GM23338 (cell line): ENCODE measurements around the gene HOXA9. TPM values are rescaled to one million over a fixed set of nuclear protein-coding genes. Genes with fewer than 3 reads are reported as not detected.
A peak's percentile ranks its signal among the peaks of the same experiment; 100 is the strongest.

ENCODE experiments used
- ATAC-seq: fragments of 200-7000 bp; cut with Tn5 transposase; 3 replicates; pipeline ENCODE4 v1.9.1; 2020
- DNase-seq: peaks from one replicate; pipeline ENCODE4 v3.0.0-alpha.2; 2015; ENCODE audit warnings: low spot score
- H2AFZ ChIP-seq: fragments of 200-600 bp; sonication (generic); 2 replicates; pipeline ENCODE4 v1.8.0; 2016; ENCODE audit warnings: antibody characterized with exemption, mild to moderate bottlenecking, moderate library complexity
- H3F3A ChIP-seq: fragments of 200-600 bp; sonication (generic); replicated peaks from 2 replicates; pipeline ENCODE4 v1.8.0; 2017; ENCODE audit warnings: antibody characterized with exemption, mixed run types, low read depth
- H3K27ac ChIP-seq: fragments of 200-600 bp; sonication (generic); 2 replicates; pipeline ENCODE4 v1.6.1; 2016; ENCODE audit warnings: low read depth
- H3K27me3 ChIP-seq: fragments of 200-600 bp; sonication (generic); 2 replicates; pipeline ENCODE4 v1.8.0; 2016; ENCODE audit warnings: mild to moderate bottlenecking, mixed run types, moderate library complexity; ENCODE audit not compliant: insufficient read depth
- H3K36me3 ChIP-seq: fragments of 200-600 bp; sonication (generic); 2 replicates; pipeline ENCODE4 v1.8.0; 2016; ENCODE audit warnings: mild to moderate bottlenecking; ENCODE audit not compliant: insufficient read depth
- H3K4me1 ChIP-seq: fragments of 200-600 bp; sonication (generic); 2 replicates; pipeline ENCODE4 v1.8.0; 2016; ENCODE audit warnings: mild to moderate bottlenecking, moderate library complexity; ENCODE audit not compliant: insufficient read depth
- H3K4me2 ChIP-seq: fragments of 200-600 bp; sonication (generic); 2 replicates; pipeline ENCODE4 v1.7.1; 2017; ENCODE audit warnings: mixed run types
- H3K4me3 ChIP-seq: fragments of 200-600 bp; sonication (generic); 2 replicates; pipeline ENCODE4 v1.6.1; 2016; ENCODE audit warnings: mixed run types
- H3K79me2 ChIP-seq: fragments of 200-600 bp; sonication (generic); replicated peaks from 2 replicates; pipeline ENCODE4 v1.8.0; 2017; ENCODE audit warnings: mild to moderate bottlenecking; ENCODE audit not compliant: insufficient read depth
- H3K9me2 ChIP-seq: fragments of 200-600 bp; sonication (generic); 2 replicates; pipeline ENCODE4 v1.8.0; 2017; ENCODE audit not compliant: insufficient read depth
- H4K20me1 ChIP-seq: fragments of 200-600 bp; sonication (generic); replicated peaks from 2 replicates; pipeline ENCODE4 v1.8.0; 2017; ENCODE audit warnings: mild to moderate bottlenecking; ENCODE audit not compliant: insufficient read depth
- H3K27ac Mint-ChIP-seq: 2 replicates; pipeline ENCODE4 v1.8.0; 2020; ENCODE audit warnings: inconsistent platforms, mild to moderate bottlenecking, moderate library complexity, mixed read lengths
- H3K27me3 Mint-ChIP-seq: 3 replicates; pipeline ENCODE4 v1.8.0; 2022; ENCODE audit warnings: low read depth, mild to moderate bottlenecking, moderate library complexity, mixed read lengths, inconsistent platforms; ENCODE audit not compliant: insufficient read depth, poor library complexity
- H3K36me3 Mint-ChIP-seq: 3 replicates; pipeline ENCODE4 v1.8.0; 2021; ENCODE audit warnings: low read depth, mild to moderate bottlenecking, inconsistent platforms, moderate library complexity, mixed read lengths
- H3K4me1 Mint-ChIP-seq: 3 replicates; pipeline ENCODE4 v1.8.0; 2020; ENCODE audit warnings: mild to moderate bottlenecking, inconsistent platforms, mixed read lengths
- H3K4me3 Mint-ChIP-seq: 3 replicates; pipeline ENCODE4 v1.8.0; 2021; ENCODE audit warnings: moderate library complexity, mild to moderate bottlenecking, inconsistent platforms, mixed read lengths
- H3K9me3 Mint-ChIP-seq: 3 replicates; pipeline ENCODE4 v1.8.0; 2020; ENCODE audit warnings: moderate library complexity, mild to moderate bottlenecking, inconsistent platforms, mixed read lengths
- EZH2 ChIP-seq: fragments of 200-600 bp; sonication (generic); IDR thresholded peaks from one replicate; pipeline ENCODE4 v1.8.0; 2017; ENCODE audit warnings: antibody characterized with exemption, mild to moderate bottlenecking, low read depth; ENCODE audit not compliant: unreplicated experiment
- EZH2phosphoT487 ChIP-seq: fragments of 200-600 bp; sonication (generic); IDR thresholded peaks from one replicate; pipeline ENCODE4 v1.8.1; 2018; ENCODE audit warnings: antibody characterized with exemption; ENCODE audit not compliant: unreplicated experiment
- JUNB ChIP-seq: IDR thresholded peaks from one replicate; pipeline ENCODE4 v1.6.1; 2016; ENCODE audit warnings: antibody characterized with exemption; ENCODE audit not compliant: unreplicated experiment
- POLR2AphosphoS5 ChIP-seq: IDR thresholded peaks from 2 replicates; pipeline ENCODE4 v1.6.1; 2016; ENCODE audit warnings: antibody characterized with exemption, low read depth
- STAT1 ChIP-seq: IDR thresholded peaks from one replicate; pipeline ENCODE4 v1.6.1; 2016; ENCODE audit warnings: antibody characterized with exemption; ENCODE audit not compliant: unreplicated experiment
- ZNF114 ChIP-seq: fragments of 250-450 bp; sonication (Bioruptor Pico); IDR thresholded peaks from 2 replicates; pipeline ENCODE4 v1.5.0; 2020; ENCODE audit warnings: mild to moderate bottlenecking, moderate library complexity
- polyA plus RNA-seq: library from polyadenylated mRNA; unstranded; fragments of >200 nt; fragmentation: Nextera tagmentation; extraction: Ambion mirVana; gene quantifications from 2 replicates; pipeline ENCODE4 v1.2.1, GENCODE V29; 2016
- total RNA-seq: library from RNA; depleted of rRNA; stranded (reverse); fragments of >200 nt; shearing (Covaris generic); gene quantifications from 2 replicates; pipeline ENCODE4 v1.2.3, GENCODE V29; 2014
- TF ChIP-seq, protein P1 (sequence below): fragments of 250-450 bp; sonication (Bioruptor Pico); IDR thresholded peaks from 2 replicates; pipeline ENCODE4 v1.5.0; 2020; ENCODE audit warnings: mild to moderate bottlenecking, moderate library complexity
- TF ChIP-seq, protein P2 (sequence below), 2 experiments: fragments of 200-600 bp in 1 of 2; sonication (generic) in 1 of 2; conservative IDR thresholded peaks; 2 replicates each; pipeline versions ENCODE4 v1.5.1 to v1.6.1; 2016 to 2017; ENCODE audit warnings: antibody characterized with exemption in 2 of 2, low read depth in 2 of 2, mild to moderate bottlenecking in 2 of 2, moderate library complexity in 1 of 2
- TF ChIP-seq, protein P3 (sequence below): IDR thresholded peaks from one replicate; pipeline ENCODE4 v1.6.1; 2018; ENCODE audit warnings: antibody characterized with exemption; ENCODE audit not compliant: unreplicated experiment

HOXA9 gene
- total and polyA plus RNA-seq, 2 experiments from 2014 or later = not detected

DNA sequence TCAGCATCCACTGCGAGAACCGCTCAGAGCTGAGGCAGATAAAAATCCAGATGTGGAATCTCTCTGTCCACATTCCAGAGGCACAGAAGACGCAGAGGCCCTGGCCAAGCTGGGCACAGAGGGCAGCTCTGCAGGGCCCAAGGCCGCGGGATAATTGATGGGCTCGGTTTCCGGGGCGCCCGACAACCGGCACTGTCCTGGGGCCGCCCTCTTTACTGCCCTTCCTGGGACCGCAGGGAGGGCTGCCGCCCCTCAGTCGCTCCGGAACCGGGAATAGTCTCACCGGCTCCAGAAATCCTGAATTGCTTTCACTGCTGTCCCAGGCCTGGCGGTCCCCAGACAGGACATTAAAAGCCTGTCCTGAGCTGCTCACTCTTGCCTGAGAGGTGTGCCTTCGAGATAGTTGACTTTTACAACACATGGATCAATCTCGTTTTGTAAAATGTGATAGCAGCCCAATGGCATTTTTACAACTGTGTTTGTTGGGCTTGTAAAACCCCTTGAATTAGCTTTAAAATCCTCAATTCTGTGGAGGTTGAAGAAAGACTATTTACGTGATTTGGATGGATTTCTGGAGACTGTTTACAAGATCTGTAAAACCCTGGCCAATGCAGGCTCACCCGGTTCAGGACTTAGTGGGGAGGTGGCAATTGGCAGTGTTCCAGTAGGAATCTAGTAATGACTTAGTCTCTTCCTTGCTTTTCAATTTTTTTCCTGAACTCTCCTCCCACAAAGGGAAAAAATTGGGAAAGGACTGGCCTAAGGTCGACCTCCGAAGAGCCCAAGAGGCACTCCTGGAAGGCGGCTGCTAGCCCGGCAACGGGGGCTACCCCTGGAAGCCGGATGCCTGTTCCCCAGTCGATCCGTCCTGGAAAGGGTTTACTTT, 16.3 kb downstream of the HOXA9 start (continued):
- TF ChIP-seq, protein P1, sequence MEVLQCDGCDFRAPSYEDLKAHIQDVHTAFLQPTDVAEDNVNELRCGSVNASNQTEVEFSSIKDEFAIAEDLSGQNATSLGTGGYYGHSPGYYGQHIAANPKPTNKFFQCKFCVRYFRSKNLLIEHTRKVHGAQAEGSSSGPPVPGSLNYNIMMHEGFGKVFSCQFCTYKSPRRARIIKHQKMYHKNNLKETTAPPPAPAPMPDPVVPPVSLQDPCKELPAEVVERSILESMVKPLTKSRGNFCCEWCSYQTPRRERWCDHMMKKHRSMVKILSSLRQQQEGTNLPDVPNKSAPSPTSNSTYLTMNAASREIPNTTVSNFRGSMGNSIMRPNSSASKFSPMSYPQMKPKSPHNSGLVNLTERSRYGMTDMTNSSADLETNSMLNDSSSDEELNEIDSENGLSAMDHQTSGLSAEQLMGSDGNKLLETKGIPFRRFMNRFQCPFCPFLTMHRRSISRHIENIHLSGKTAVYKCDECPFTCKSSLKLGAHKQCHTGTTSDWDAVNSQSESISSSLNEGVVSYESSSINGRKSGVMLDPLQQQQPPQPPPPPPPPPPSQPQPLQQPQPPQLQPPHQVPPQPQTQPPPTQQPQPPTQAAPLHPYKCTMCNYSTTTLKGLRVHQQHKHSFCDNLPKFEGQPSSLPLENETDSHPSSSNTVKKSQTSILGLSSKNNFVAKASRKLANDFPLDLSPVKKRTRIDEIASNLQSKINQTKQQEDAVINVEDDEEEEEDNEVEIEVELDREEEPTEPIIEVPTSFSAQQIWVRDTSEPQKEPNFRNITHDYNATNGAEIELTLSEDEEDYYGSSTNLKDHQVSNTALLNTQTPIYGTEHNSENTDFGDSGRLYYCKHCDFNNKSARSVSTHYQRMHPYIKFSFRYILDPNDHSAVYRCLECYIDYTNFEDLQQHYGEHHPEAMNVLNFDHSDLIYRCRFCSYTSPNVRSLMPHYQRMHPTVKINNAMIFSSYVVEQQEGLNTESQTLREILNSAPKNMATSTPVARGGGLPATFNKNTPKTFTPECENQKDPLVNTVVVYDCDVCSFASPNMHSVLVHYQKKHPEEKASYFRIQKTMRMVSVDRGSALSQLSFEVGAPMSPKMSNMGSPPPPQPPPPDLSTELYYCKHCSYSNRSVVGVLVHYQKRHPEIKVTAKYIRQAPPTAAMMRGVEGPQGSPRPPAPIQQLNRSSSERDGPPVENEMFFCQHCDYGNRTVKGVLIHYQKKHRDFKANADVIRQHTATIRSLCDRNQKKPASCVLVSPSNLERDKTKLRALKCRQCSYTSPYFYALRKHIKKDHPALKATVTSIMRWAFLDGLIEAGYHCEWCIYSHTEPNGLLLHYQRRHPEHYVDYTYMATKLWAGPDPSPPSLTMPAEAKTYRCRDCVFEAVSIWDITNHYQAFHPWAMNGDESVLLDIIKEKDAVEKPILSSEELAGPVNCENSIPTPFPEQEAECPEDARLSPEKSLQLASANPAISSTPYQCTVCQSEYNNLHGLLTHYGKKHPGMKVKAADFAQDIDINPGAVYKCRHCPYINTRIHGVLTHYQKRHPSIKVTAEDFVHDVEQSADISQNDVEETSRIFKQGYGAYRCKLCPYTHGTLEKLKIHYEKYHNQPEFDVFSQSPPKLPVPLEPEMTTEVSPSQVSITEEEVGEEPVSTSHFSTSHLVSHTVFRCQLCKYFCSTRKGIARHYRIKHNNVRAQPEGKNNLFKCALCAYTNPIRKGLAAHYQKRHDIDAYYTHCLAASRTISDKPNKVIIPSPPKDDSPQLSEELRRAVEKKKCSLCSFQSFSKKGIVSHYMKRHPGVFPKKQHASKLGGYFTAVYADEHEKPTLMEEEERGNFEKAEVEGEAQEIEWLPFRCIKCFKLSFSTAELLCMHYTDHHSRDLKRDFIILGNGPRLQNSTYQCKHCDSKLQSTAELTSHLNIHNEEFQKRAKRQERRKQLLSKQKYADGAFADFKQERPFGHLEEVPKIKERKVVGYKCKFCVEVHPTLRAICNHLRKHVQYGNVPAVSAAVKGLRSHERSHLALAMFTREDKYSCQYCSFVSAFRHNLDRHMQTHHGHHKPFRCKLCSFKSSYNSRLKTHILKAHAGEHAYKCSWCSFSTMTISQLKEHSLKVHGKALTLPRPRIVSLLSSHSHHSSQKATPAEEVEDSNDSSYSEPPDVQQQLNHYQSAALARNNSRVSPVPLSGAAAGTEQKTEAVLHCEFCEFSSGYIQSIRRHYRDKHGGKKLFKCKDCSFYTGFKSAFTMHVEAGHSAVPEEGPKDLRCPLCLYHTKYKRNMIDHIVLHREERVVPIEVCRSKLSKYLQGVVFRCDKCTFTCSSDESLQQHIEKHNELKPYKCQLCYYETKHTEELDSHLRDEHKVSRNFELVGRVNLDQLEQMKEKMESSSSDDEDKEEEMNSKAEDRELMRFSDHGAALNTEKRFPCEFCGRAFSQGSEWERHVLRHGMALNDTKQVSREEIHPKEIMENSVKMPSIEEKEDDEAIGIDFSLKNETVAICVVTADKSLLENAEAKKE = no peak
- TF ChIP-seq EZH2phosphoT487 = peak; percentile 60
- no peak for TF ChIP-seq POLR2AphosphoS5

DNA sequence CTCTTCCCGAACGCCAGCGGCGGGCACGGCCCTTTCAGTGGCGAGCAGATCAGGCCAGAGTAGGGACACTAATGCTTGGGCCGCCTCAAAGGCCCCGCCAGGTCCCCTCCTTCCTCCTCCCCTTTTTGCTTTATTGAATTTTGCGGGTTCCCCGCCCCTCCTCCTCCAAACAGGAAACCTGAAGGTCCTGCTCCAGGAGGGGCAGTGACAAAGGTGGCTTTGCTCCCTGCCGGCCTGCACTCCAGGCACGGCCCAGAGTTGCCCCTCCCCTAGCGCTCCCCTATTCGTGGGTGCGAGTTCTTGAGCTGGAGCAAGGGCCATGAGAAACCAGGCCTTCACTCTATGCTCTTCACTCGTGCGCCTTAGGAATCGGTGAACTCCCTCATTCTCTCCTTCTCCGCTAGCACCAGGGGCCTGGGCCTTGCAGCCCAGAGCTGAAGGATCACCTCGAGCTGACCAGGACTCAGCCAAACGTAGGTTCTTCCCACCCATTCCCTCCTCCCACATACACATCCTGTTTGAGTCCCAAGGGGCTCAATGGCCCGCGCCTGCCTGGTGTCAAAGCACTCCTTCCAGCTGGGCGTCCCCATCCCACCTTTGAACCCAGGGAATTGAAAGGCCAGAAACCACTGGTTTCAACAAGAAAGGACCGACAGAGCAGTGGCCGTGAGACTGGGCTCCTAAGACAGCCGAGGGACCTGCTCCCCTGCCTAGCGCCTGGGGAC, 17.1 kb downstream of the HOXA9 start:
- no peak for TF ChIP-seq JUNB
- no peak for TF ChIP-seq STAT1
- TF ChIP-seq EZH2phosphoT487 = peak; percentile 81
- peak; percentile 95 for TF ChIP-seq EZH2
- TF ChIP-seq, protein P2, sequence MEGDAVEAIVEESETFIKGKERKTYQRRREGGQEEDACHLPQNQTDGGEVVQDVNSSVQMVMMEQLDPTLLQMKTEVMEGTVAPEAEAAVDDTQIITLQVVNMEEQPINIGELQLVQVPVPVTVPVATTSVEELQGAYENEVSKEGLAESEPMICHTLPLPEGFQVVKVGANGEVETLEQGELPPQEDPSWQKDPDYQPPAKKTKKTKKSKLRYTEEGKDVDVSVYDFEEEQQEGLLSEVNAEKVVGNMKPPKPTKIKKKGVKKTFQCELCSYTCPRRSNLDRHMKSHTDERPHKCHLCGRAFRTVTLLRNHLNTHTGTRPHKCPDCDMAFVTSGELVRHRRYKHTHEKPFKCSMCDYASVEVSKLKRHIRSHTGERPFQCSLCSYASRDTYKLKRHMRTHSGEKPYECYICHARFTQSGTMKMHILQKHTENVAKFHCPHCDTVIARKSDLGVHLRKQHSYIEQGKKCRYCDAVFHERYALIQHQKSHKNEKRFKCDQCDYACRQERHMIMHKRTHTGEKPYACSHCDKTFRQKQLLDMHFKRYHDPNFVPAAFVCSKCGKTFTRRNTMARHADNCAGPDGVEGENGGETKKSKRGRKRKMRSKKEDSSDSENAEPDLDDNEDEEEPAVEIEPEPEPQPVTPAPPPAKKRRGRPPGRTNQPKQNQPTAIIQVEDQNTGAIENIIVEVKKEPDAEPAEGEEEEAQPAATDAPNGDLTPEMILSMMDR (conservative IDR thresholded peaks at IDR 0.05; ENCODE audit: low read depth in 2 of 2) = no peak
- TF ChIP-seq ZNF114 (CRISPR knock-in tag) = no peak
- TF ChIP-seq, protein P3, sequence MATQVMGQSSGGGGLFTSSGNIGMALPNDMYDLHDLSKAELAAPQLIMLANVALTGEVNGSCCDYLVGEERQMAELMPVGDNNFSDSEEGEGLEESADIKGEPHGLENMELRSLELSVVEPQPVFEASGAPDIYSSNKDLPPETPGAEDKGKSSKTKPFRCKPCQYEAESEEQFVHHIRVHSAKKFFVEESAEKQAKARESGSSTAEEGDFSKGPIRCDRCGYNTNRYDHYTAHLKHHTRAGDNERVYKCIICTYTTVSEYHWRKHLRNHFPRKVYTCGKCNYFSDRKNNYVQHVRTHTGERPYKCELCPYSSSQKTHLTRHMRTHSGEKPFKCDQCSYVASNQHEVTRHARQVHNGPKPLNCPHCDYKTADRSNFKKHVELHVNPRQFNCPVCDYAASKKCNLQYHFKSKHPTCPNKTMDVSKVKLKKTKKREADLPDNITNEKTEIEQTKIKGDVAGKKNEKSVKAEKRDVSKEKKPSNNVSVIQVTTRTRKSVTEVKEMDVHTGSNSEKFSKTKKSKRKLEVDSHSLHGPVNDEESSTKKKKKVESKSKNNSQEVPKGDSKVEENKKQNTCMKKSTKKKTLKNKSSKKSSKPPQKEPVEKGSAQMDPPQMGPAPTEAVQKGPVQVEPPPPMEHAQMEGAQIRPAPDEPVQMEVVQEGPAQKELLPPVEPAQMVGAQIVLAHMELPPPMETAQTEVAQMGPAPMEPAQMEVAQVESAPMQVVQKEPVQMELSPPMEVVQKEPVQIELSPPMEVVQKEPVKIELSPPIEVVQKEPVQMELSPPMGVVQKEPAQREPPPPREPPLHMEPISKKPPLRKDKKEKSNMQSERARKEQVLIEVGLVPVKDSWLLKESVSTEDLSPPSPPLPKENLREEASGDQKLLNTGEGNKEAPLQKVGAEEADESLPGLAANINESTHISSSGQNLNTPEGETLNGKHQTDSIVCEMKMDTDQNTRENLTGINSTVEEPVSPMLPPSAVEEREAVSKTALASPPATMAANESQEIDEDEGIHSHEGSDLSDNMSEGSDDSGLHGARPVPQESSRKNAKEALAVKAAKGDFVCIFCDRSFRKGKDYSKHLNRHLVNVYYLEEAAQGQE = no peak
- Histone ChIP-seq H3K79me2 (no peaks in the 10 kb centered on the region), H4K20me1 (peaks cover 48% of the 10 kb centered on the region), H3K27ac (no peak overlapping the region), H3K9me2 (no peaks in the 10 kb centered on the region), H3F3A (peaks cover 35% of the 10 kb centered on the region), H3K4me3 (peak overlapping the region; percentile 43), H2AFZ (peak overlapping the region; percentile 38; the same call in 1 of the 2 replicates), H3K27me3 (peaks cover 100% of the 10 kb centered on the region), H3K36me3 (no peaks in the 10 kb centered on the region), H3K4me2 (peak overlapping the region; percentile 71), H3K4me1 (peaks cover 20% of the 10 kb centered on the region)
- peak overlapping the region; percentile 62 for H3K4me3 Mint-ChIP-seq
- H3K4me1 Mint-ChIP-seq = peaks cover 18% of the 10 kb centered on the region
- no peaks in the 10 kb centered on the region for H3K36me3 Mint-ChIP-seq
- DNase-seq (peak; percentile 41), ATAC-seq (peak; percentile 1; the same call in 1 of the 3 replicates)
- peaks cover 100% of the 10 kb centered on the region for H3K27me3 Mint-ChIP-seq
- no peak overlapping the region for H3K27ac Mint-ChIP-seq
- H3K9me3 Mint-ChIP-seq = peaks cover 21% of the 10 kb centered on the region
